ENCODE data around the gene RPS21.

GRCh38 chr20:62357187-62357667 lies 29.7 kb upstream of the RPS21 start:
- no peak for TF ChIP-seq CTCF (IDR thresholded peaks at IDR 0.05; ENCODE audit: poor library complexity, severe bottlenecking)
- TF ChIP-seq POLR2AphosphoS5 (IDR thresholded peaks at IDR 0.05) = no peak
- TF ChIP-seq EP300 (conservative IDR thresholded peaks at IDR 0.05; ENCODE audit: poor library complexity, severe bottlenecking) = no peak
- TF ChIP-seq RAD21 (conservative IDR thresholded peaks at IDR 0.05) = no peak
- no peak for TF ChIP-seq MXI1 (conservative IDR thresholded peaks at IDR 0.05; ENCODE audit: poor library complexity, severe bottlenecking)

Data from neural cell (in vitro differentiated cells).